K562 (cell line): ENCODE measurements around the gene CALCB.

Experiments
- ATF4 ChIP-seq: fragments of 450-650 bp; formaldehyde crosslinking; IDR thresholded peaks from 2 replicates; pipeline ENCODE4 v1.4.0; 2022; ENCODE audit warnings: mild to moderate bottlenecking, moderate library complexity
- CBFB ChIP-seq: sonication (generic); formaldehyde crosslinking; IDR thresholded peaks from 2 replicates; pipeline ENCODE4 v1.4.0; 2020; ENCODE audit warnings: mild to moderate bottlenecking, missing genetic modification reagents
- CTCF ChIP-seq, 3 experiments: IDR thresholded peaks in 2 of 3; conservative IDR thresholded peaks in 1 of 3; 2 replicates each; pipeline ENCODE4 v1.5.1; 2011 to 2012; ENCODE audit warnings: low read length in 3 of 3, mild to moderate bottlenecking in 3 of 3, control low read depth in 2 of 3, improper control_type of control experiment in 1 of 3, inconsistent platforms in 1 of 3, low read depth in 1 of 3, mixed read lengths in 1 of 3, moderate library complexity in 1 of 3; ENCODE audit not compliant: insufficient read depth in 2 of 3
- IRF9 ChIP-seq: fragments of 450-650 bp; IDR thresholded peaks from 2 replicates; pipeline ENCODE4 v1.6.1; 2016; ENCODE audit warnings: missing biosample characterization, missing genetic modification characterization
- POLR2AphosphoS5 ChIP-seq: IDR thresholded peaks from 2 replicates; pipeline ENCODE4 v1.6.1; 2011; ENCODE audit warnings: mild to moderate bottlenecking, low read depth, low read length, moderate library complexity; ENCODE audit not compliant: control insufficient read depth, insufficient read depth
- RNF2 ChIP-seq: sonication (generic); IDR thresholded peaks from 2 replicates; pipeline ENCODE4 v1.6.1; 2016
- SMARCA5 ChIP-seq: fragments of 450-650 bp; IDR thresholded peaks from 2 replicates; pipeline ENCODE4 v1.6.1; 2016
- TCF7 ChIP-seq: sonication (generic); IDR thresholded peaks from 2 replicates; pipeline ENCODE4 v1.6.1; 2016; ENCODE audit warnings: antibody characterized with exemption, borderline replicate concordance
- XRCC4 ChIP-seq: IDR thresholded peaks from one replicate; pipeline ENCODE4 v1.6.1; 2011; ENCODE audit not compliant: insufficient read depth, insufficient read length; ENCODE audit errors: extremely low read depth
- ZNF778 ChIP-seq: fragments of 450-650 bp; formaldehyde crosslinking; IDR thresholded peaks from 2 replicates; pipeline ENCODE4 v1.4.0; 2020; ENCODE audit warnings: mild to moderate bottlenecking, moderate library complexity
- TF ChIP-seq, protein P1 (sequence below), 2 experiments: fragments of 200-800 bp in 1 of 2; sonication (Bioruptor generic) in 1 of 2; sonication (generic) in 1 of 2; formaldehyde crosslinking in 1 of 2; IDR thresholded peaks in 1 of 2; conservative IDR thresholded peaks in 1 of 2; 2 replicates each; pipeline versions ENCODE4 v1.5.0 to v1.6.1; 2016 to 2020; ENCODE audit warnings: missing compliant biosample characterization in 1 of 2, missing genetic modification characterization in 1 of 2, missing genetic modification reagents in 1 of 2
- TF ChIP-seq, protein P2 (sequence below), 2 experiments: fragments of 450-650 bp; formaldehyde crosslinking in 1 of 2; IDR thresholded peaks; 2 replicates each; pipeline versions ENCODE4 v1.4.0 to v1.6.1; 2014 to 2020; ENCODE audit warnings: mild to moderate bottlenecking in 2 of 2, borderline replicate concordance in 1 of 2, low read depth in 1 of 2

- TF ChIP-seq ZNF778 (CRISPR knock-in tag), result no peak
- TF ChIP-seq SMARCA5, result no peak
- no peak for TF ChIP-seq ATF4 (CRISPR knock-in tag)
- no peak for TF ChIP-seq POLR2AphosphoS5
- TF ChIP-seq XRCC4, result no peak
- TF ChIP-seq IRF9, result no peak
- TF ChIP-seq RNF2, result no peak
- TF ChIP-seq, protein P1, sequence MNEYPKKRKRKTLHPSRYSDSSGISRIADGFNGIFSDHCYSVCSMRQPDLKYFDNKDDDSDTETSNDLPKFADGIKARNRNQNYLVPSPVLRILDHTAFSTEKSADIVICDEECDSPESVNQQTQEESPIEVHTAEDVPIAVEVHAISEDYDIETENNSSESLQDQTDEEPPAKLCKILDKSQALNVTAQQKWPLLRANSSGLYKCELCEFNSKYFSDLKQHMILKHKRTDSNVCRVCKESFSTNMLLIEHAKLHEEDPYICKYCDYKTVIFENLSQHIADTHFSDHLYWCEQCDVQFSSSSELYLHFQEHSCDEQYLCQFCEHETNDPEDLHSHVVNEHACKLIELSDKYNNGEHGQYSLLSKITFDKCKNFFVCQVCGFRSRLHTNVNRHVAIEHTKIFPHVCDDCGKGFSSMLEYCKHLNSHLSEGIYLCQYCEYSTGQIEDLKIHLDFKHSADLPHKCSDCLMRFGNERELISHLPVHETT (CRISPR knock-in tag; conservative IDR thresholded peaks at IDR 0.05 in 1 of 2, IDR thresholded peaks at IDR 0.05 in 1 of 2), result no peak
- no peak for TF ChIP-seq TCF7
- no peak for TF ChIP-seq CTCF (IDR thresholded peaks at IDR 0.05 in 2 of 3, conservative IDR thresholded peaks at IDR 0.05 in 1 of 3; ENCODE audit: insufficient read depth in 2 of 3, low read depth in 1 of 3, low read length in 3 of 3)
- TF ChIP-seq CBFB (CRISPR knock-in tag), result no peak
- TF ChIP-seq, protein P2, sequence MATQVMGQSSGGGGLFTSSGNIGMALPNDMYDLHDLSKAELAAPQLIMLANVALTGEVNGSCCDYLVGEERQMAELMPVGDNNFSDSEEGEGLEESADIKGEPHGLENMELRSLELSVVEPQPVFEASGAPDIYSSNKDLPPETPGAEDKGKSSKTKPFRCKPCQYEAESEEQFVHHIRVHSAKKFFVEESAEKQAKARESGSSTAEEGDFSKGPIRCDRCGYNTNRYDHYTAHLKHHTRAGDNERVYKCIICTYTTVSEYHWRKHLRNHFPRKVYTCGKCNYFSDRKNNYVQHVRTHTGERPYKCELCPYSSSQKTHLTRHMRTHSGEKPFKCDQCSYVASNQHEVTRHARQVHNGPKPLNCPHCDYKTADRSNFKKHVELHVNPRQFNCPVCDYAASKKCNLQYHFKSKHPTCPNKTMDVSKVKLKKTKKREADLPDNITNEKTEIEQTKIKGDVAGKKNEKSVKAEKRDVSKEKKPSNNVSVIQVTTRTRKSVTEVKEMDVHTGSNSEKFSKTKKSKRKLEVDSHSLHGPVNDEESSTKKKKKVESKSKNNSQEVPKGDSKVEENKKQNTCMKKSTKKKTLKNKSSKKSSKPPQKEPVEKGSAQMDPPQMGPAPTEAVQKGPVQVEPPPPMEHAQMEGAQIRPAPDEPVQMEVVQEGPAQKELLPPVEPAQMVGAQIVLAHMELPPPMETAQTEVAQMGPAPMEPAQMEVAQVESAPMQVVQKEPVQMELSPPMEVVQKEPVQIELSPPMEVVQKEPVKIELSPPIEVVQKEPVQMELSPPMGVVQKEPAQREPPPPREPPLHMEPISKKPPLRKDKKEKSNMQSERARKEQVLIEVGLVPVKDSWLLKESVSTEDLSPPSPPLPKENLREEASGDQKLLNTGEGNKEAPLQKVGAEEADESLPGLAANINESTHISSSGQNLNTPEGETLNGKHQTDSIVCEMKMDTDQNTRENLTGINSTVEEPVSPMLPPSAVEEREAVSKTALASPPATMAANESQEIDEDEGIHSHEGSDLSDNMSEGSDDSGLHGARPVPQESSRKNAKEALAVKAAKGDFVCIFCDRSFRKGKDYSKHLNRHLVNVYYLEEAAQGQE (IDR thresholded peaks at IDR 0.05; ENCODE audit: borderline replicate concordance), result no peak
- TF ChIP-seq, protein P2 (CRISPR knock-in tag; IDR thresholded peaks at IDR 0.05; ENCODE audit: low read depth), result no peak
Observed at GRCh38 chr11:15118431-15118830, 45.0 kb downstream of the CALCB start.
